Retinal pigment epithelial cell (primary cell): ENCODE data around the gene LETM1.
A peak's percentile ranks its signal among the peaks of the same experiment; 100 is the strongest.

Experiments used
- DNase-seq: peaks from one replicate; pipeline ENCODE4 v3.0.0-alpha.2; 2010; ENCODE audit warnings: low read depth
- H3K4me3 ChIP-seq: 2 replicates; pipeline ENCODE4 v1.5.1; 2011; ENCODE audit warnings: mild to moderate bottlenecking, low read length, control low read depth, moderate library complexity
- TF ChIP-seq, protein P1 (sequence below): conservative IDR thresholded peaks from 2 replicates; pipeline ENCODE4 v1.5.1; 2011; ENCODE audit warnings: low read depth, low read length, control low read depth, inconsistent platforms

The LETM1 gene

DNA sequence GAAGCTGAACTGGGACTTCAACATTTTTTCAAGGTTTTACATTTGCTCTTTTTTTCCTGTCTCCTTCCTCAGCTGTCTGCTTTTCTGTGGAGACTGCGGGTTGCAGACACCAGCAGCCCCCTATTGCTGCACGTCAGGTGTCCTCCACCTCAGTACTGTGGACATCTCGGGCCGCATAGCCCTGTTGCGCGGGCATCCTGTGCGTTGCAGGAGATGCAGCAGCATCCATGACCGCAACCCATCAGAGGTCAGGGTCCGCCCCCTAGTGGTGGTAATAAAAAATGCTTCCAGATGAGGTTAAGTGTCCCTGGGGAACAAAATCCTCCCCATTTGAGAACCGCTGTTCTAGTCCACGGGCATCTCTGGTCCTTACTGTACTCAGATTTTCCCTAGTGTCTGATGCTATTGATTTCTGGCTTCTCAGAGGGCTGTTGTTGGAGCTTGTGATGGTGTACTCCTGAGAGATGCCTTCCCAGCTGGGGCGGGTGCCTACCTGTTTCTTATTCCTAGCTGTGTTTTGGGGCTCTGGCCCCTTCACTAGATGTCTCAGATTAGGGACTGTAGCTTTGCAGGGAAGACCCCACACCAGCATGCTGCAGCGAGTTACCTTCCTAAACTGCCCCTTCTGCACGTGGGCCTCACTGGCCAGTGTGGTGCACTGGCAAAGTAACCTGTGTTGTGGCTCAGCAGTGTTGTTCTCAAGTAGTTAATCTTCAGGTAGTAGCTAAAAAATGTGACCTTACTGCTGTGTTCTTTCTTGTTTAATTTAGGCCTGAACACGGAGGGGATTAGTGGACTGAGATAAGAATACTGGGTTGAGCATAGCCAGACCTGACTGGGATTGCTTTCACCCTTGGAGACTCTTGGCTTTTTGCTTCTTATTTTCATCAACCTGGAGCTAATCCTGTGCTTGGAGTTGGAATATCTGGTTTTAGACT is 43.5 kb upstream of the LETM1 start:
- no peak overlapping the region for H3K4me3 ChIP-seq

GRCh38 chr4:1898681-1899080 is 42.7 kb upstream of the LETM1 start:
- H3K4me3 ChIP-seq: no peak overlapping the region
- TF ChIP-seq, protein P1, sequence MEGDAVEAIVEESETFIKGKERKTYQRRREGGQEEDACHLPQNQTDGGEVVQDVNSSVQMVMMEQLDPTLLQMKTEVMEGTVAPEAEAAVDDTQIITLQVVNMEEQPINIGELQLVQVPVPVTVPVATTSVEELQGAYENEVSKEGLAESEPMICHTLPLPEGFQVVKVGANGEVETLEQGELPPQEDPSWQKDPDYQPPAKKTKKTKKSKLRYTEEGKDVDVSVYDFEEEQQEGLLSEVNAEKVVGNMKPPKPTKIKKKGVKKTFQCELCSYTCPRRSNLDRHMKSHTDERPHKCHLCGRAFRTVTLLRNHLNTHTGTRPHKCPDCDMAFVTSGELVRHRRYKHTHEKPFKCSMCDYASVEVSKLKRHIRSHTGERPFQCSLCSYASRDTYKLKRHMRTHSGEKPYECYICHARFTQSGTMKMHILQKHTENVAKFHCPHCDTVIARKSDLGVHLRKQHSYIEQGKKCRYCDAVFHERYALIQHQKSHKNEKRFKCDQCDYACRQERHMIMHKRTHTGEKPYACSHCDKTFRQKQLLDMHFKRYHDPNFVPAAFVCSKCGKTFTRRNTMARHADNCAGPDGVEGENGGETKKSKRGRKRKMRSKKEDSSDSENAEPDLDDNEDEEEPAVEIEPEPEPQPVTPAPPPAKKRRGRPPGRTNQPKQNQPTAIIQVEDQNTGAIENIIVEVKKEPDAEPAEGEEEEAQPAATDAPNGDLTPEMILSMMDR: no peak
- no peak for DNase-seq

More for the DNA sequence above, 43.5 kb upstream of the LETM1 start:
- no peak for DNase-seq
- TF ChIP-seq, protein P1: peak; percentile 79

DNA sequence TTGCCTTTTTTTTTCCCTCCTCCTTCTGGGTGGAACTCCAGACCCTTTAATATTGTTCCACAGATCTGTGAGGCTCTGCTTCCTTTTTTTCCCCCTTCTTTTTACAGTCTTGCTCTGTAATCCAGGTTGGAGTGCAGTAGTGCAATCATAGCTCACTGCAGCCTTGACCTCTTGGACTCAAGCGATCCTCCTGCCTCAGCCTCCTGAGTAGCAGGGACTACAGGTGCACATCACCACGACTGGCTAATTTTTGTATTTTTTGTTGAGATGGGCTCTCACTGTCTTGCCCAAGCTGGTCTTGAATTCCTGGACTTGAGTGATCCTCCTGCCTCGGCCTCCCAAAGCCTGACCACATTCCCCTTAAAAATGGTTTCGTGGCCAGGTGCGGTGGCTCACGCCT is 42.1 kb upstream of the LETM1 start:
- TF ChIP-seq, protein P1: no peak
- H3K4me3 ChIP-seq: no peak overlapping the region
- DNase-seq: no peak

GRCh38 chr4:1896658-1896991 is 40.7 kb upstream of the LETM1 start:
- TF ChIP-seq, protein P1: no peak
- no peak overlapping the region for H3K4me3 ChIP-seq
- no peak for DNase-seq

- H3K4me3 ChIP-seq: no peak overlapping the region
- no peak for DNase-seq
- TF ChIP-seq, protein P1: no peak
Observed at GRCh38 chr4:1895971-1896657, 40.2 kb upstream of the LETM1 start.

- no peak overlapping the region for H3K4me3 ChIP-seq
- DNase-seq: no peak
- TF ChIP-seq, protein P1: no peak
Observed at GRCh38 chr4:1890979-1891570, 35.1 kb upstream of the LETM1 start.

DNA sequence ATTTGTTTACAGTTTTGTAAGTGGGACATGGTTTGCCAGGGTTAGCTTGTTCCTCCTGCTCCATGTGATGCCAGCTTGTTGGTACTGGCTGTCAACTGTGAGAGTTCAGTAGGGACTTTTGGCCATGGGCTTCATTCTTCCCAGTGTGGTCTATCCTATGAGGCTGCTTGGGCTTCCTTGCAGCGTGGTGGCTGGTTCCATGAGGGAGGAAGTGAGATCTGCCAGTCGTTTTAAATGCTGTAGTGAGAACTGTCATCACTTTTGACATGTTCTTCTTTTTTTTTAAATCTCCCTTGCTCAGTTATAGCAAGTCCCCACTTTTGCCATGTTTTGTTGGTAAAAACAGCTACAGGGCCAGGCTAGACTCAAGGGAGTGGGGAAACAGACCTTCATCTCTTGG is 31.1 kb upstream of the LETM1 start:
- TF ChIP-seq, protein P1: no peak
- no peak overlapping the region for H3K4me3 ChIP-seq
- no peak for DNase-seq
